ENCODE results near the gene KRT36. TPM values are rescaled to one million over a fixed set of nuclear protein-coding genes. Genes with fewer than 3 reads are reported as not detected.

The KRT36 gene
- total RNA-seq, 1 donor from 2014 or later = not detected

- Mint-ChIP-seq H3K27ac (ENCODE audit: unreplicated experiment) (no peak overlapping the region), H3K4me3 (ENCODE audit: unreplicated experiment) (no peak overlapping the region), H3K4me1 (ENCODE audit: low read depth) (peaks cover 4% of the 10 kb centered on the region), H3K9me3 (ENCODE audit: low read depth) (no peaks in the 10 kb centered on the region), H3K27me3 (ENCODE audit: low read depth) (no peaks in the 10 kb centered on the region), H3K36me3 (ENCODE audit: low read depth) (no peaks in the 10 kb centered on the region)
- TF ChIP-seq CTCF (IDR thresholded peaks at IDR 0.05) = no peak
- DNase-seq (ENCODE audit: low spot score) = no peak
These were observed 14.7 kb upstream of the KRT36 start for GRCh38 chr17:41504246-41504977.

GRCh38 chr17:41503202-41503601 lies 13.5 kb upstream of the KRT36 start:
- Mint-ChIP-seq H3K36me3 (ENCODE audit: low read depth) (no peaks in the 10 kb centered on the region), H3K4me3 (ENCODE audit: unreplicated experiment) (no peak overlapping the region), H3K27me3 (ENCODE audit: low read depth) (peaks cover 2% of the 10 kb centered on the region), H3K4me1 (ENCODE audit: low read depth) (peaks cover 4% of the 10 kb centered on the region), H3K9me3 (ENCODE audit: low read depth) (no peaks in the 10 kb centered on the region), H3K27ac (ENCODE audit: unreplicated experiment) (no peak overlapping the region)
- DNase-seq (ENCODE audit: low spot score) = no peak
- TF ChIP-seq CTCF (IDR thresholded peaks at IDR 0.05) = no peak

GRCh38 chr17:41500131-41500911 lies 10.6 kb upstream of the KRT36 start:
- Mint-ChIP-seq H3K9me3 (ENCODE audit: low read depth) (no peaks in the 10 kb centered on the region), H3K4me3 (ENCODE audit: unreplicated experiment) (no peak overlapping the region), H3K27ac (ENCODE audit: unreplicated experiment) (no peak overlapping the region), H3K36me3 (ENCODE audit: low read depth) (no peaks in the 10 kb centered on the region), H3K4me1 (ENCODE audit: low read depth) (peaks cover 6% of the 10 kb centered on the region), H3K27me3 (ENCODE audit: low read depth) (peaks cover 3% of the 10 kb centered on the region)
- DNase-seq (ENCODE audit: low spot score) = no peak
- no peak for TF ChIP-seq CTCF (IDR thresholded peaks at IDR 0.05)

GRCh38 chr17:41499714-41500113 lies 10.0 kb upstream of the KRT36 start:
- Mint-ChIP-seq H3K27ac (ENCODE audit: unreplicated experiment) (no peak overlapping the region), H3K4me1 (ENCODE audit: low read depth) (peaks cover 8% of the 10 kb centered on the region), H3K4me3 (ENCODE audit: unreplicated experiment) (no peak overlapping the region), H3K36me3 (ENCODE audit: low read depth) (no peaks in the 10 kb centered on the region), H3K27me3 (ENCODE audit: low read depth) (peaks cover 3% of the 10 kb centered on the region), H3K9me3 (ENCODE audit: low read depth) (no peaks in the 10 kb centered on the region)
- DNase-seq (ENCODE audit: low spot score) = no peak
- TF ChIP-seq CTCF (IDR thresholded peaks at IDR 0.05) = no peak

GRCh38 chr17:41498276-41498675 lies 8.6 kb upstream of the KRT36 start:
- Mint-ChIP-seq H3K36me3 (ENCODE audit: low read depth) (no peaks in the 10 kb centered on the region), H3K9me3 (ENCODE audit: low read depth) (no peaks in the 10 kb centered on the region), H3K4me1 (ENCODE audit: low read depth) (peaks cover 13% of the 10 kb centered on the region), H3K27me3 (ENCODE audit: low read depth) (peaks cover 3% of the 10 kb centered on the region), H3K27ac (ENCODE audit: unreplicated experiment) (no peak overlapping the region), H3K4me3 (ENCODE audit: unreplicated experiment) (no peak overlapping the region)
- TF ChIP-seq CTCF (IDR thresholded peaks at IDR 0.05) = no peak
- no peak for DNase-seq (ENCODE audit: low spot score)

Measured in chondrocyte (in vitro differentiated cells).